OCI-LY1 (cell line): Measurements from ENCODE around the gene C3orf22.

Experiments
- H2AFZ ChIP-seq: fragments of 200-600 bp; sonication (generic), shearing (Covaris generic); 2 replicates; pipeline ENCODE4 v1.6.0; 2014; ENCODE audit warnings: antibody characterized with exemption, mild to moderate bottlenecking, low read length
- H3F3A ChIP-seq: fragments of 200-600 bp; sonication (generic), shearing (Covaris generic); 2 replicates; pipeline ENCODE4 v1.6.0; 2014; ENCODE audit warnings: mild to moderate bottlenecking, antibody characterized with exemption, low read length, moderate library complexity; ENCODE audit not compliant: insufficient read depth
- H3K27ac ChIP-seq: fragments of 200-600 bp; sonication (generic); 2 replicates; pipeline ENCODE4 v1.5.1; 2014; ENCODE audit warnings: low read length, mixed run types, mild to moderate bottlenecking, low read depth; ENCODE audit not compliant: poor library complexity, severe bottlenecking
- H3K27me3 ChIP-seq: fragments of 200-600 bp; sonication (generic); 2 replicates; pipeline ENCODE4 v1.6.0; 2014; ENCODE audit warnings: antibody characterized with exemption, mild to moderate bottlenecking, low read length, moderate library complexity; ENCODE audit not compliant: insufficient read depth
- H3K36me3 ChIP-seq: fragments of 200-600 bp; sonication (generic); 2 replicates; pipeline ENCODE4 v1.6.1; 2014; ENCODE audit warnings: mild to moderate bottlenecking, antibody characterized with exemption, low read length, moderate library complexity, mixed read lengths; ENCODE audit not compliant: insufficient read depth
- H3K4me1 ChIP-seq: fragments of 200-600 bp; sonication (generic); 2 replicates; pipeline ENCODE4 v1.5.1; 2014; ENCODE audit warnings: mild to moderate bottlenecking, low read length, moderate library complexity; ENCODE audit not compliant: insufficient read depth, severe bottlenecking
- H3K4me2 ChIP-seq: fragments of 200-600 bp; sonication (generic), shearing (Covaris generic); 2 replicates; pipeline ENCODE4 v1.6.1; 2014; ENCODE audit warnings: low read length
- H3K4me3 ChIP-seq: fragments of 200-600 bp; sonication (generic); 2 replicates; pipeline ENCODE4 v1.5.1; 2014; ENCODE audit warnings: low read length, low read depth, mild to moderate bottlenecking, mixed read lengths; ENCODE audit not compliant: poor library complexity, severe bottlenecking
- H3K79me2 ChIP-seq: fragments of 200-600 bp; shearing (Covaris generic); 2 replicates; pipeline ENCODE4 v1.6.1; 2016; ENCODE audit warnings: mixed run types, low read length, mixed read lengths; ENCODE audit not compliant: insufficient read depth
- H3K9ac ChIP-seq: fragments of 200-600 bp; sonication (generic), shearing (Covaris generic); 2 replicates; pipeline ENCODE4 v1.6.1; 2014; ENCODE audit warnings: mild to moderate bottlenecking, low read length, mixed read lengths
- H3K9me2 ChIP-seq: fragments of 200-600 bp; sonication (generic), shearing (Covaris generic); 2 replicates; pipeline ENCODE4 v1.6.1; 2014; ENCODE audit warnings: low read depth, mild to moderate bottlenecking, low read length, mixed read lengths
- H3K9me3 ChIP-seq: fragments of 200-600 bp; shearing (Covaris generic); 2 replicates; pipeline ENCODE4 v1.6.1; 2014; ENCODE audit warnings: low read length, mixed read lengths
- H4K20me1 ChIP-seq: fragments of 200-600 bp; sonication (generic), shearing (Covaris generic); 2 replicates; pipeline ENCODE4 v1.6.0; 2016; ENCODE audit warnings: mild to moderate bottlenecking, low read length; ENCODE audit not compliant: insufficient read depth
- CTCF ChIP-seq: fragments of 200-600 bp; sonication (generic), shearing (Covaris generic); IDR thresholded peaks from 2 replicates; pipeline ENCODE4 v1.5.1; 2017; ENCODE audit warnings: mild to moderate bottlenecking, antibody characterized with exemption, low read length, moderate library complexity, mixed read lengths
- EZH2 ChIP-seq: fragments of 200-600 bp; sonication (generic), shearing (Covaris generic); IDR thresholded peaks from 2 replicates; pipeline ENCODE4 v1.8.0; 2017; ENCODE audit warnings: borderline replicate concordance, mixed run types, mild to moderate bottlenecking, antibody characterized with exemption, low read length, moderate library complexity, mixed read lengths

C3orf22 gene

GRCh38 chr3:126525091-126525852 is 33.5 kb downstream of the C3orf22 start:
- Histone ChIP-seq H3K4me1 (no peaks in the 10 kb centered on the region), H3K4me2 (no peak overlapping the region), H3K9ac (no peak overlapping the region), H3K27me3 (no peaks in the 10 kb centered on the region), H2AFZ (no peak overlapping the region), H3K4me3 (no peak overlapping the region), H3F3A (no peaks in the 10 kb centered on the region), H3K79me2 (no peaks in the 10 kb centered on the region), H3K36me3 (no peaks in the 10 kb centered on the region), H3K9me2 (no peaks in the 10 kb centered on the region), H3K9me3 (no peaks in the 10 kb centered on the region), H4K20me1 (no peaks in the 10 kb centered on the region), H3K27ac (no peak overlapping the region)
- no peak for TF ChIP-seq CTCF
- TF ChIP-seq EZH2, result no peak

- H3F3A ChIP-seq, result no peaks in the 10 kb centered on the region
- no peak overlapping the region for H3K4me3 ChIP-seq
- no peaks in the 10 kb centered on the region for H4K20me1 ChIP-seq
- H3K79me2 ChIP-seq, result no peaks in the 10 kb centered on the region
- no peak overlapping the region for H3K9ac ChIP-seq
- H3K27me3 ChIP-seq, result no peaks in the 10 kb centered on the region
- H3K4me1 ChIP-seq, result no peaks in the 10 kb centered on the region
- H3K27ac ChIP-seq, result no peak overlapping the region
- no peak overlapping the region for H3K4me2 ChIP-seq
- H3K9me2 ChIP-seq, result no peaks in the 10 kb centered on the region
- H2AFZ ChIP-seq, result no peak overlapping the region
- H3K36me3 ChIP-seq, result no peaks in the 10 kb centered on the region
- H3K9me3 ChIP-seq, result no peaks in the 10 kb centered on the region
- TF ChIP-seq CTCF (no peak), EZH2 (no peak)
Observed at GRCh38 chr3:126524429-126524988, 34.2 kb downstream of the C3orf22 start.

- no peak within 1 kb of the TSS for H3K4me2 ChIP-seq
- no peaks in the 10 kb centered on the region for H3F3A ChIP-seq
- H3K79me2 ChIP-seq, result no peaks in the 10 kb centered on the region
- H3K9ac ChIP-seq, result no peak within 1 kb of the TSS
- H3K27ac ChIP-seq, result no peak within 1 kb of the TSS
- H3K27me3 ChIP-seq, result no peaks in the 10 kb centered on the region
- H2AFZ ChIP-seq, result no peak within 1 kb of the TSS
- H3K4me3 ChIP-seq, result no peak within 1 kb of the TSS
- no peaks in the 10 kb centered on the region for H3K9me2 ChIP-seq
- no peaks in the 10 kb centered on the region for H3K36me3 ChIP-seq
- H4K20me1 ChIP-seq, result no peaks in the 10 kb centered on the region
- TF ChIP-seq EZH2 (no peak), CTCF (no peak)
- H3K4me1 ChIP-seq, result no peaks in the 10 kb centered on the region
- no peaks in the 10 kb centered on the region for H3K9me3 ChIP-seq
Observed at GRCh38 chr3:126523745-126524428, 34.8 kb downstream of the C3orf22 start, which contains the start of gene CHST13. Gene CHST13, plus strand, starts transcription at chr3:126524155. Its CDS starts 178 bp downstream, at chr3:126524333.
